Neural progenitor cell (in vitro differentiated cells): Measurements from ENCODE around the gene PRKCA. TPM values are rescaled to one million over a fixed set of nuclear protein-coding genes. Genes with fewer than 3 reads are reported as not detected.

Experiments
- DNase-seq: peaks from one replicate; pipeline ENCODE4 v3.0.0-alpha.2; 2016; ENCODE audit warnings: low spot score
- H2AFZ ChIP-seq: fragments of 200-600 bp; sonication (generic); replicated peaks from 2 replicates; pipeline ENCODE4 v1.6.1; 2016; ENCODE audit warnings: antibody characterized with exemption
- H3F3A ChIP-seq: fragments of 200-600 bp; sonication (generic); 2 replicates; pipeline ENCODE4 v1.6.1; 2016; ENCODE audit warnings: antibody characterized with exemption, low read depth
- H3K27ac ChIP-seq: fragments of 200-600 bp; sonication (generic); 2 replicates; pipeline ENCODE4 v1.5.1; 2016; ENCODE audit warnings: mild to moderate bottlenecking
- H3K27me3 ChIP-seq: fragments of 200-600 bp; sonication (generic); 2 replicates; pipeline ENCODE4 v1.6.1; 2016; ENCODE audit warnings: mild to moderate bottlenecking, moderate library complexity
- H3K36me3 ChIP-seq: fragments of 200-600 bp; sonication (generic); 2 replicates; pipeline ENCODE4 v1.5.1; 2016
- H3K4me1 ChIP-seq: fragments of 200-600 bp; sonication (generic); 2 replicates; pipeline ENCODE4 v1.6.1; 2016; ENCODE audit warnings: mixed run types
- H3K4me2 ChIP-seq: fragments of 200-600 bp; sonication (generic); 2 replicates; pipeline ENCODE4 v1.6.1; 2016
- H3K4me3 ChIP-seq: fragments of 200-600 bp; sonication (generic); 2 replicates; pipeline ENCODE4 v1.5.1; 2016
- H3K79me2 ChIP-seq: fragments of 200-600 bp; sonication (generic); 2 replicates; pipeline ENCODE4 v1.6.1; 2016; ENCODE audit warnings: low read depth
- H3K9ac ChIP-seq: fragments of 200-600 bp; sonication (generic); 2 replicates; pipeline ENCODE4 v1.6.1; 2016
- H3K9me3 ChIP-seq: fragments of 200-600 bp; sonication (generic); 2 replicates; pipeline ENCODE4 v1.5.1; 2016; ENCODE audit warnings: low read depth
- H4K20me1 ChIP-seq: fragments of 200-600 bp; sonication (generic); 2 replicates; pipeline ENCODE4 v1.6.1; 2016; ENCODE audit warnings: low read depth
- H3K27ac Mint-ChIP-seq: 3 replicates; pipeline ENCODE4 v1.8.0; 2021; ENCODE audit warnings: mixed read lengths
- H3K27me3 Mint-ChIP-seq: 2 replicates; pipeline ENCODE4 v1.8.0; 2022; ENCODE audit warnings: low read depth, mild to moderate bottlenecking, inconsistent platforms, moderate library complexity, mixed read lengths; ENCODE audit not compliant: insufficient read depth
- H3K36me3 Mint-ChIP-seq: 3 replicates; pipeline ENCODE4 v1.8.0; 2021; ENCODE audit warnings: mixed read lengths
- H3K4me1 Mint-ChIP-seq: 3 replicates; pipeline ENCODE4 v1.8.0; 2021; ENCODE audit warnings: mixed read lengths
- H3K4me3 Mint-ChIP-seq: 3 replicates; pipeline ENCODE4 v1.8.0; 2021; ENCODE audit warnings: mild to moderate bottlenecking, moderate library complexity, mixed read lengths
- H3K9me3 Mint-ChIP-seq: 3 replicates; pipeline ENCODE4 v1.8.0; 2020; ENCODE audit warnings: mixed read lengths
- EZH2 ChIP-seq: fragments of 200-600 bp; sonication (generic); IDR thresholded peaks from 2 replicates; pipeline ENCODE4 v1.6.1; 2017; ENCODE audit warnings: antibody characterized with exemption, mild to moderate bottlenecking, moderate library complexity
- EZH2phosphoT487 ChIP-seq: fragments of 200-600 bp; sonication (generic); IDR thresholded peaks from 2 replicates; pipeline ENCODE4 v1.6.1; 2017; ENCODE audit warnings: antibody characterized with exemption
- total RNA-seq: library from RNA; depleted of rRNA; stranded (reverse); fragments of >200 nt; gene quantifications from 2 replicates; pipeline ENCODE4 v1.2.3, GENCODE V29; 2015; ENCODE audit warnings: low replicate concordance
- TF ChIP-seq, protein P1 (sequence below): fragments of 200-600 bp; sonication (generic); IDR thresholded peaks from 2 replicates; pipeline ENCODE4 v1.5.1; 2017; ENCODE audit warnings: antibody characterized with exemption, mild to moderate bottlenecking

PRKCA gene
- total RNA-seq, 1 donor from 2014 or later, result 2.1 TPM

DNA sequence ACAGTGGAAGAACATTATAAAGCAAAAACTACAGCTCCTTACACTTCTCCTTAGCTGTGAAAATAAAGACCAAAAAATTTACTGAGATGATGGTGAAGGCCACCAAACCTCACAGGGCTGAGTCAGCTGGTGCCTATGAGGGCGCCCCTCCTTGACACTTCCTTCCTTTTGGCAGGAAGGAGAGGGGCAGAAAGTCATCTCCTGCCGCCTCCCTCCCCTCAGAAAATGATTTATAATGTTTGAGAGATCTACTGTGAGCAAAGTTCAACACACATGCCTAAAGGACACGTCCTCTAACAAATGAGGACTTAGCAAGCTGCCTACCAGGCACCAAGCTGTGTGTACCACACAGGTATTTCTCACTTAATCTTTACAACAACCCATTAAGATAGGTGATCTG is 245.7 kb downstream of the PRKCA start:
- peaks cover 10% of the 10 kb centered on the region for H3K4me1 ChIP-seq
- H3K79me2 ChIP-seq, result no peaks in the 10 kb centered on the region
- H3K36me3 ChIP-seq, result no peaks in the 10 kb centered on the region
- no peak for DNase-seq
- H3K27me3 Mint-ChIP-seq, result no peaks in the 10 kb centered on the region
- H3F3A ChIP-seq, result no peaks in the 10 kb centered on the region
- no peak overlapping the region for H3K27ac ChIP-seq
- H3K27me3 ChIP-seq, result no peaks in the 10 kb centered on the region
- H3K9ac ChIP-seq, result no peak overlapping the region
- H3K4me2 ChIP-seq, result no peak overlapping the region
- H3K27ac Mint-ChIP-seq, result peak overlapping the region; percentile 54
- H3K9me3 Mint-ChIP-seq, result peaks cover 23% of the 10 kb centered on the region
- no peaks in the 10 kb centered on the region for H3K9me3 ChIP-seq
- peaks cover 32% of the 10 kb centered on the region for H3K4me1 Mint-ChIP-seq
- H2AFZ ChIP-seq, result no peak overlapping the region
- H3K4me3 ChIP-seq, result no peak overlapping the region
- peaks cover 4% of the 10 kb centered on the region for H3K36me3 Mint-ChIP-seq
- TF ChIP-seq, protein P1, sequence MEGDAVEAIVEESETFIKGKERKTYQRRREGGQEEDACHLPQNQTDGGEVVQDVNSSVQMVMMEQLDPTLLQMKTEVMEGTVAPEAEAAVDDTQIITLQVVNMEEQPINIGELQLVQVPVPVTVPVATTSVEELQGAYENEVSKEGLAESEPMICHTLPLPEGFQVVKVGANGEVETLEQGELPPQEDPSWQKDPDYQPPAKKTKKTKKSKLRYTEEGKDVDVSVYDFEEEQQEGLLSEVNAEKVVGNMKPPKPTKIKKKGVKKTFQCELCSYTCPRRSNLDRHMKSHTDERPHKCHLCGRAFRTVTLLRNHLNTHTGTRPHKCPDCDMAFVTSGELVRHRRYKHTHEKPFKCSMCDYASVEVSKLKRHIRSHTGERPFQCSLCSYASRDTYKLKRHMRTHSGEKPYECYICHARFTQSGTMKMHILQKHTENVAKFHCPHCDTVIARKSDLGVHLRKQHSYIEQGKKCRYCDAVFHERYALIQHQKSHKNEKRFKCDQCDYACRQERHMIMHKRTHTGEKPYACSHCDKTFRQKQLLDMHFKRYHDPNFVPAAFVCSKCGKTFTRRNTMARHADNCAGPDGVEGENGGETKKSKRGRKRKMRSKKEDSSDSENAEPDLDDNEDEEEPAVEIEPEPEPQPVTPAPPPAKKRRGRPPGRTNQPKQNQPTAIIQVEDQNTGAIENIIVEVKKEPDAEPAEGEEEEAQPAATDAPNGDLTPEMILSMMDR, result no peak
- TF ChIP-seq EZH2phosphoT487 (no peak), EZH2 (no peak)
- no peaks in the 10 kb centered on the region for H4K20me1 ChIP-seq
- no peak overlapping the region for H3K4me3 Mint-ChIP-seq

- H3K4me3 Mint-ChIP-seq, result no peak overlapping the region
- Histone ChIP-seq H3K9ac (no peak overlapping the region), H3K4me3 (no peak overlapping the region)
Measured at GRCh38 chr17:66548659-66549310, 246.4 kb downstream of the PRKCA start.

DNA sequence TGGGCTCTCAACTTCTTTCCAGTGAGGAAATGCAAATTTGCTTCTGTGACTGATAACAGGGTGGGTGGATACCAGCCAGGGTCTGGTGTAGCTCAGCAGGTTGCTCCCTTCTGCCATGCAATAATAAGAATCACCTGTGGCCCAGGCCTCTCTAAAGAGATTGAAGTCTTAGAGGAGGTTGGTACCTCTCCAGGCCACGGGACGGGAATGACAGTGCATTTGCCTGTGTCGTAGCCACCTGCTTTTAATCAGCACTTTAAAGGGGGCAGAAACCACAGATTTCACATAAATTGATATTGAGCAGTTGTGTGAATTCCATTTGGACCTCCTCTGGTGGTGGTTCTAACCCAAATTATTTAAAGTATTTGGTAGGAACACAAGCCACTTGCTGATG is 246.9 kb downstream of the PRKCA start:
- Mint-ChIP-seq H3K27ac (no peak overlapping the region), H3K4me3 (no peak overlapping the region), H3K27me3 (no peaks in the 10 kb centered on the region), H3K4me1 (peaks cover 36% of the 10 kb centered on the region), H3K9me3 (peaks cover 27% of the 10 kb centered on the region), H3K36me3 (peaks cover 9% of the 10 kb centered on the region)
- Histone ChIP-seq H4K20me1 (no peaks in the 10 kb centered on the region), H2AFZ (no peak overlapping the region), H3K4me3 (no peak overlapping the region), H3K79me2 (no peaks in the 10 kb centered on the region), H3K36me3 (no peaks in the 10 kb centered on the region), H3K4me1 (peaks cover 10% of the 10 kb centered on the region), H3K27me3 (no peaks in the 10 kb centered on the region), H3K27ac (no peak overlapping the region), H3K9me3 (no peaks in the 10 kb centered on the region), H3F3A (no peaks in the 10 kb centered on the region), H3K4me2 (no peak overlapping the region), H3K9ac (no peak overlapping the region)
- TF ChIP-seq EZH2, result no peak
- TF ChIP-seq EZH2phosphoT487, result no peak
- TF ChIP-seq, protein P1, result no peak
- DNase-seq, result no peak

More at GRCh38 chr17:66548659-66549310, 246.4 kb downstream of the PRKCA start:
- Histone ChIP-seq H3F3A (no peaks in the 10 kb centered on the region), H3K9me3 (no peaks in the 10 kb centered on the region), H3K79me2 (no peaks in the 10 kb centered on the region), H2AFZ (no peak overlapping the region), H3K27ac (no peak overlapping the region), H3K4me1 (peaks cover 10% of the 10 kb centered on the region), H3K36me3 (no peaks in the 10 kb centered on the region), H4K20me1 (no peaks in the 10 kb centered on the region), H3K4me2 (no peak overlapping the region), H3K27me3 (no peaks in the 10 kb centered on the region)
- Mint-ChIP-seq H3K36me3 (peaks cover 9% of the 10 kb centered on the region), H3K4me1 (peaks cover 36% of the 10 kb centered on the region), H3K27ac (peak overlapping the region; percentile 54), H3K27me3 (no peaks in the 10 kb centered on the region), H3K9me3 (peaks cover 26% of the 10 kb centered on the region)
- DNase-seq, result no peak
- TF ChIP-seq, protein P1, result no peak
- TF ChIP-seq EZH2phosphoT487, result no peak
- TF ChIP-seq EZH2, result no peak
